ENCODE data around the gene EIF6.

Gene EIF6

GRCh38 chr20:35314816-35315631 lies 30.5 kb upstream of the EIF6 start:
- in situ Hi-C loops (cut with MboI; ENCODE audit: low sequenced_read_pairs) = no loop called here

GRCh38 chr20:35312318-35312717 lies 27.7 kb upstream of the EIF6 start:
- in situ Hi-C loops (cut with MboI; ENCODE audit: low sequenced_read_pairs) = no loop called here

- in situ Hi-C loops (cut with MboI; ENCODE audit: low sequenced_read_pairs) = no loop called here
Observed at GRCh38 chr20:35311822-35312221, 27.2 kb upstream of the EIF6 start.

- in situ Hi-C loops (cut with MboI; ENCODE audit: low sequenced_read_pairs) = no loop called here
Observed at GRCh38 chr20:35311409-35311808, 26.8 kb upstream of the EIF6 start.

GRCh38 chr20:35307666-35308653 lies 23.4 kb upstream of the EIF6 start:
- in situ Hi-C loops (cut with MboI; ENCODE audit: low sequenced_read_pairs) = loop anchor here (10.0 kb wide), 1 partner anchor 137 kb away; no protein-coding TSS in a partner anchor

- in situ Hi-C loops (cut with MboI; ENCODE audit: low sequenced_read_pairs) = loop anchor here (10.0 kb wide), 1 partner anchor 138 kb away; no protein-coding TSS in a partner anchor
Observed at GRCh38 chr20:35306931-35307517, 22.5 kb upstream of the EIF6 start.

- in situ Hi-C loops (cut with MboI; ENCODE audit: low sequenced_read_pairs) = loop anchor here (10.0 kb wide), 1 partner anchor 139 kb away; no protein-coding TSS in a partner anchor
Observed at GRCh38 chr20:35305682-35306556, 21.3 kb upstream of the EIF6 start.

GRCh38 chr20:35304956-35305355 lies 20.4 kb upstream of the EIF6 start:
- in situ Hi-C loops (cut with MboI; ENCODE audit: low sequenced_read_pairs) = loop anchor here (10.0 kb wide), 1 partner anchor 140 kb away; no protein-coding TSS in a partner anchor

- in situ Hi-C loops (cut with MboI; ENCODE audit: low sequenced_read_pairs) = loop anchor here (10.0 kb wide), 1 partner anchor 141 kb away; no protein-coding TSS in a partner anchor
Observed at GRCh38 chr20:35303735-35304491, 19.3 kb upstream of the EIF6 start.

- in situ Hi-C loops (cut with MboI; ENCODE audit: low sequenced_read_pairs) = loop anchor here (10.0 kb wide), 1 partner anchor 141 kb away; no protein-coding TSS in a partner anchor
Observed at GRCh38 chr20:35303382-35303734, 18.8 kb upstream of the EIF6 start.

GRCh38 chr20:35302421-35303335 lies 18.1 kb upstream of the EIF6 start:
- in situ Hi-C loops (cut with MboI; ENCODE audit: low sequenced_read_pairs) = loop anchor here (10.0 kb wide), 1 partner anchor 142 kb away; no protein-coding TSS in a partner anchor

GRCh38 chr20:35301426-35301825 lies 16.9 kb upstream of the EIF6 start:
- in situ Hi-C loops (cut with MboI; ENCODE audit: low sequenced_read_pairs) = loop anchor here (10.0 kb wide), 1 partner anchor 143 kb away; no protein-coding TSS in a partner anchor

- in situ Hi-C loops (cut with MboI; ENCODE audit: low sequenced_read_pairs) = loop anchor here (10.0 kb wide), 1 partner anchor 144 kb away; no protein-coding TSS in a partner anchor
Observed at GRCh38 chr20:35300469-35301262, 16.1 kb upstream of the EIF6 start.

GRCh38 chr20:35299780-35300179 lies 15.2 kb upstream of the EIF6 start:
- in situ Hi-C loops (cut with MboI; ENCODE audit: low sequenced_read_pairs) = loop anchor here (10.0 kb wide), 1 partner anchor 145 kb away; no protein-coding TSS in a partner anchor

- in situ Hi-C loops (cut with MboI; ENCODE audit: low sequenced_read_pairs) = no loop called here
Observed at GRCh38 chr20:35298264-35298663, 13.7 kb upstream of the EIF6 start.

GRCh38 chr20:35297740-35298139 lies 13.2 kb upstream of the EIF6 start:
- in situ Hi-C loops (cut with MboI; ENCODE audit: low sequenced_read_pairs) = no loop called here

- in situ Hi-C loops (cut with MboI; ENCODE audit: low sequenced_read_pairs) = no loop called here
Observed at GRCh38 chr20:35297155-35297554, 12.6 kb upstream of the EIF6 start.
